ENCODE measurements around the gene LRRC43. TPM values are rescaled to one million over a fixed set of nuclear protein-coding genes. Genes with fewer than 3 reads are reported as not detected.
"Not testable (repeated sequence)": the region's sequence is repeated elsewhere in the genome, so short reads cannot be mapped to it uniquely, and the experiment has no call there.

Gene LRRC43
- total RNA-seq, 1 donor from 2014 or later = 0.58 TPM

DNA sequence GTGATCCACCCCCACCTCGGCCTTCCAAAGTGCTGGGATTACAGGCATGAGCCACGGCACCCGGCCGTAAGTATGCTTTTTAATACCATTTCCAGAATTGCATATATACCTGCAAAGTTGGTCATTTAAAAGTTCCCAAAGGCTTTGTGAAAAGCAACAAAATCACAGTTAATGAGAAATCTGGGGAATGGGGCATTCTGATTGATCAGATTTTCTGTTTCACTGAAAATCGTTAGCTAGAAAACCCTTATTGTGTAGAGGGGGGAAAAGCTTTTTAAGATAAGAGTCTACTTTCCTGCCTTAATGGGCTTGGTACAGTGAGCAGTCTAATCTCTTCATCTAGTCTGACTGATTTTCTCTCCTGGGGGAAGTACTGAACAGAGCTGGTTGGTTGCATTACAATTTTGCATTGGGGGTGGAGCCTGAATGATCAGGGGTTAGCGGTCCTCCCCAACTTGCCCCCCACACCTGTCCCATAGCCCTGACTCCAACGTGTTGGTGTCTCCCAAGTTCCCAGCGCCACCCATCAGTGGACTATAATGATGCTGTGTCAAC lies 32.7 kb upstream of the LRRC43 start:
- intact Hi-C loops (cut with DNase I) = no loop called here
- no peak for DNase-seq (ENCODE audit: low spot score)
- no peak for ATAC-seq

DNA sequence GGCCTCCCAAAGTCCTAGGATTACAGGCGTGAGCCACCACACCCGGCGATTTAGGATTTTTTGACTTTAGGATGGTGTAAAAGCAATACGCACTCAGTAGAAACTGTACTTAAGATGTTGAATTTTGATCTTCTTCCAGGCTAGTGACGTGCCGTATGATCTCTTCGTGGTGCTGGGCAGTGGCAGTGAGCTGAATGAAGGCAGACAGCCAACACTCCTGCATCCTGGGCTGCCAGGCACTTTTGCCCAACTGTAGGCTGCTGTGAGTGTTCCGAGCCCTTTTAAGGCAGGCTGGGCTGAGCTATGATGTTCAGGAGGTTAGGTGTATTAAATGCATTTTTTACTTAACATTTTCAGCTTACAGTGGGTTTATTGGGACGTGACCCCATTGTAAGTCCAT lies 30.2 kb upstream of the LRRC43 start:
- DNase-seq (ENCODE audit: low spot score) (no peak), ATAC-seq (no peak)
- intact Hi-C loops (cut with DNase I) = no loop called here

DNA sequence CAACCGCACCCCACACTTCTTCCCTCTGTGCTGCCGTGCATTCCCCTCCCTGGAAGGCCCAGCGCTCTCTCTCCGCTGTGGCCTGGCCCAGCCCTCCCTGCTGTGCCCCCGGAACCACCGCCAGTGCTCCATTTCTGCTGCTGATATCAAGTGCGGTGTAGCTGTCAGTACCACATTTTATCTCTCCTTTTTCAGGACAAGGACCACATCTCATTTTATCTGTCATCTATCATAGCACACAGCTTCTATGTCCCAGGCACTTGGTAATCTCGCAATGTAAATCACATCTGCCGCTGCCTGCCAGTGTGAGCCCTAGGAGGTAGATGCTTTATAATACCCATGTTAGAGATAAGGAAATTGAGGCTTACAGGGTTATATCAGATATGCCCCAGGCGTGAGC lies 27.2 kb upstream of the LRRC43 start:
- intact Hi-C loops (cut with DNase I) = no loop called here
- ATAC-seq = no peak
- DNase-seq (ENCODE audit: low spot score) = no peak

DNA sequence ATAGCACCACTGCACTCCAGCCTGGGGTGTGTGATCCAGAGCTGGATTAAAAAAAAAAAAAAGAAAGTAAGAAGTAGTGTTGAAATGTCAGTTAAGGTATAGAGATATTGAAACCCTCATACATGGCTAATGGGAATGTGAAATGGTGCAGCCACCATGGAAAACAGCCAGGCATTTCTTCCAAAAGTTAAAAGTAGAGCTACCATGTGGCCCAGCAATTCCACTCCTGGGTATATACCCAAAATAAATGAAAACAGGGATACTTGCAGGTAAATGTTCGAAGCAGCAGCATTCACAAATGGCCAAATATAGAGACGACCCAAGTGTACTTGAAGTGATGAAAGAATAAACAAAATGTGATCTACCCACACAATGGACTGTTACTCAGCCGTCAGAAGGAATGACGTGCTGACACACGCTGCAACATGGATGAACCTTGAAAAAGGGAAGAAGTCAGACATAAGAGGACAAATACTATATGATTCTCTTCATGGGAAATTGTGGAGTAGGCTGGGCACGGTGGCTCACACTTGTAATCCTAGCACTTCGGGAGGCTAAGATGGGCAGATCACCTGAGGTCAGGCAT lies 24.1 kb upstream of the LRRC43 start:
- intact Hi-C loops (cut with DNase I) = no loop called here
- DNase-seq (ENCODE audit: low spot score) (no peak), ATAC-seq (no peak)

DNA sequence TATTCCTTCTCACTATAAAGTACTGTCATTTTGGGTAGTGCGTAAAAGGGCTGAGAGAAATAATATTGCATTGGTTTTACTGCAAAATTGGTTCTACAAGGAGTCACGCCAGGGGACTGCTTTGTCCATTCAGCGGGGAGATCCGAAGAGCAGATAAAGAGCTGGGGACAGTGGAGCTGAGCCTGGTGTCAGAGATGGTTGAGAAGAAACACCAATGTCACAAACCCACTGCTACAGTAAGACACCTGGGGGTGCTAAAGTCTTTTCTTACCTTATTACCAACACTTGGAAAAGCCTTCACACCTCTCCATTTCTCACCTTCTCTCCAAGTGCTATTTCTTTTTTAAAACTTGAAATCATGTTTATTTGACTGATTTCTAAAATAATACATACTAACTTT lies 23.0 kb upstream of the LRRC43 start:
- intact Hi-C loops (cut with DNase I) = no loop called here
- ATAC-seq (no peak), DNase-seq (ENCODE audit: low spot score) (no peak)

DNA sequence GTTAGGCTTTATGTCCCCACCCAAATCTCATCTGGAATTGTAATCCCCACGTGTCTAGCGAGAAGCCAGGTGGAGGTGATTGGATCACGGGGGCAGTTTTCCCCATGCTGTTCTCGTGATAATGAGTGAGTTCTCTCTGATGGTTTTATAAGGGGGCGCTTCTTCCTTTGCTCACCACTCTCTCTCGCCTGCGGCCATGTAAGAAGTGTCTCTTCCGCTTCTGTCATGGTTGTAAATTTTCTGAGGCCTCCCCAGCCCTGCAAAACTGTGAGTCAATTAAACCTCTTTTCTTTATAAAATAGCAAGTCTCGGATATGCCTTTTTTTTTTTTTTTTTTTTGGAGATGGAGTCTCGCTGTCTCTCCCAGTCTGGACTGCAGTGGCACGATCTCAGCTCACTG lies 22.2 kb upstream of the LRRC43 start:
- ATAC-seq = no peak
- DNase-seq (ENCODE audit: low spot score) = no peak
- intact Hi-C loops (cut with DNase I) = no loop called here

DNA sequence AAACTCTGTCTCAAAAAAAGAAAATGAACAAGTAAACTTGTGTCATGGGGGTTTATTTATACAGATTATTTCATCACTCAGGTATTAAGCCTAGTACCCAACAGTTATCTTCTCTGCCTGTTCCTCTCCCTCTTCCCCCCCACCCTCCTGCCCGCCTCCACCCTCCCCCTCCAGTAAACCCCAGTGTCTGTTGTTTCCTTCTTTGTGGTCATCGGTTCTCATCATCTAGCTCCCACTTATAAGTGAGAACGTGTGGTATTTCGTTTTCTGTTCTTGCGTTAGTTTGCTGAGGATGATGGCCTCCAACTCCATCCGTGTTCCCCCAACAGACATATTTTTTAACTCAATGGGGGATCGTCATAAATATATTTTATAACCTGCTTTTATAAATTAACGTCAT lies 21.2 kb upstream of the LRRC43 start:
- ATAC-seq (no peak), DNase-seq (ENCODE audit: low spot score) (no peak)
- intact Hi-C loops (cut with DNase I) = no loop called here

DNA sequence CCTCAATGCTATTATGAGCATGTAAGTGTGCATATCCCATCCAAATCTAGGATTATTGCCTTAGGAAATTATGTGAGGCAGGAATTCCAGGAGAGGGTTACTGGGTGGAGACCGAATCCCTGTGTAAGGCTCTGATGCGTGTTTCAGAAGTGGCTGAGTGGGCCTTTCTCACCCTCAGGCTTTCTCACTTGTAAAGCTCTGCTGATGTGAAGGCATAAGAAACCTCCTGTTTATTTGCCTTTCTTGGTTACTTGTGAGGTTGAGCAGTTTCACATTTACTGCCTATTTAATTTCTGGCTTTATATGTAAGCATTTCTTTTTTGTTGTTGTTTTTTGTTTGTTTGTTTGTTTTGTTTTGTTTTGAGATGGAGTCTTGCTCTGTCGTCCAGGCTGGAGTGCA lies 19.9 kb upstream of the LRRC43 start:
- no peak for ATAC-seq
- intact Hi-C loops (cut with DNase I) = no loop called here
- no peak for DNase-seq (ENCODE audit: low spot score)

DNA sequence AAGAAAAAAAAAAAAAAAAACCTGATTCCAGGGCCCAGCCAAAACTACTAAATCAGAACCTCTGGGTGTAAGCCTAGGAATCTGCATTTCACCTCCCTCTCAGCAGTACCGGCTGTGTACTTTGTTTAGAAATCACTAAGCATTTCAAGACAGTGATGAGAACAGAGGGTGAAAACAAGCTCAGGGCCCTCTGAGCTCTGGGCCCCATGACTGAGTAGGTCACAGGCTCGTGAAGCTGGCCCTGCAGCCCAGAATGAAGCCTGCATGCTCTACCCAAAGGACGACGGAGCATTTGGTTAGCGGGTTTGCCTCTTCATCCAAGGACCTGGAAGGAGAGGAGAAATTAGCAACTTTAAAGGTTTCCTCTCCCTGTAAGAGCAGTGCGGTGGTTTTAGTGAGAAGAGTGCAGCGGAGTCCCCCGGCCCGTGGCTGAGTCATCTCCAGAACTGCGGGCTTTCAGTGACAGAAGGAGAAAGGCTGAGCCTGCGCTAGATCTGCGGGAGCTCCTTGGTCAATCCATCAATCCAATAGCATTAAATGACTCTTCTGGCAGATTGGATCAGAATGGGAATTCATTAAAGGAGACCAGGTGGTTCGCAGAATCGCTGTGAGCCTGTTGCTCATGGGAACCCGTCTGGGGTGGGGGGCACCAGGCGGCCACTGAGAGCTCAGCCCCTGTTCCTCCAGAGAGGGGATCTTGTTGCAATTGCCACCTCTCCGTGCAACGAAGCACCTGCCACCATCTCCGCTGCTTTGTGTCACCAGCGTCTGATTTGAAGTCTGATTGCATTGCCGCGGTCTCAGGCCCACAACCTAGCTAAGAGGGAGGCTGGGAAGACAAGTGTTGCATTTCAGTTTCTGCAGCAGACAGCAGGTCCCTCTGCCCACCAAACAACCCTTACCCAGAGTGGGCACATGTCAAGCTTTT lies 16.2 kb upstream of the LRRC43 start:
- ATAC-seq (no peak), DNase-seq (ENCODE audit: low spot score) (no peak)
- intact Hi-C loops (cut with DNase I) = no loop called here

DNA sequence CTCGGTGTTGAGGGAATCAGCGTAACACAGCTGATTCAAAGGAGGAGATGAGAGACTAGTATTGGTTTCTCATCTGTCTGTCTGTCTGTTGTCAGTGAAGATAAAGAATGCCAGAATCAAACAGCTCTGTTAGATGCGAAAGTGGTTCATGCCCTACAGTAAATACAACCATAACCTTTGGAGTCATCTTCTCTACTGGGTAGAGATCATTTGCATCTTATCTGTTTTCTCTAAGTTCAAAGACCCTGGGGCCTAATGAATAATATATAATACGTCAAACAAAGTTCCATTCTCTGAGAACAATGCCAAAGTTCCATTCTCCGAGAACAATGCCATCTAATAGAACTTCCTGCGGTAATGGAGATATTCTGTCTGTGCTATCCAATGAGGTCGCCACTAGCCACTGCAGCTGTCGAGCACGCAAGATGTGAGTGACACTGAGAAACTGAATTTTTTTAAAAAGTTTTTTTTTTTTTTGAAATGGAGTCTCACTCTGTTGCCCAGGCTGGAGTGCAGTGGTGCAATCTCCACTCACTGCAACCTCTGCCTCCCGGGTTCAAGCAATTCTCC lies 15.5 kb upstream of the LRRC43 start:
- intact Hi-C loops (cut with DNase I) = no loop called here
- DNase-seq (ENCODE audit: low spot score) (no peak), ATAC-seq (no peak)

DNA sequence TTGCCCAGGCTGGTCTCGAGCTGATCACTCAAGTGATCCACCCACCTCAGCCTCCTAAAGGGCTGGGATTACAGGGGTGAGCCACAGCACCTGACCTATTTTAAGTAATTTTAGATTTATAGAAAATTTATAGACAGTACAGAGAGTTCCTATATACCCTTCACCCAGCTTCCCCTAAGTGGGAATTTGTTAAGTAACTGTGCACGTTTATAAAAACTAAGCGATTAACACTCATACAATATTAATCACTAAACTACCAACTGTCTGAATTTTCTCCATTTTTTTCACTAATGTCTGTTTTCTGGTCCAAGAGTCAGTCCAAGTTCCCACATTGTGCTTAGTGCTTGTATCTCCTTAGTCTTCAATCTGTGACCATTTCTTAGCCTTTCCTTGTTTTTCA lies 14.4 kb upstream of the LRRC43 start:
- intact Hi-C loops (cut with DNase I) = no loop called here
- DNase-seq (ENCODE audit: low spot score) (no peak), ATAC-seq (no peak)

DNA sequence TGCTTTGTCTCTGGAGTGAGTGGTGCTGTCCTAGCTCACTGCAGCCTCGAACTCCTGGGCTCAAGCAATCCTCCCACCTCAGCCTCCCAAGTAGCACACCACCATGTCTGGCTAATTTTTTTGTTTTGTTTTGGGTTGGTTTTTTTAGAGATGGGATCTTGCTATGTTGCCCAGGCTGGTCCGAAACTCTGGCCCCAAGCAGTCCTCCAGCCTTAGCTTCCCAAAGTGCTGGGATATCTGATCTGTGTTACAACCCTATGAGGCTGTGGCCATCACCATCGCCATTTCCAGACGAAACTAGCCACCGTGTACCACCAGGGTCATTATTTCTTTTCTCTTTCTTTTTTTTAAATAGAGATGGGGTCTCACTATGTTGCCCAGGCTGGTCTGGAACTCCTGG lies 11.5 kb upstream of the LRRC43 start:
- DNase-seq (ENCODE audit: low spot score) (no peak), ATAC-seq (no peak)
- intact Hi-C loops (cut with DNase I) = no loop called here

DNA sequence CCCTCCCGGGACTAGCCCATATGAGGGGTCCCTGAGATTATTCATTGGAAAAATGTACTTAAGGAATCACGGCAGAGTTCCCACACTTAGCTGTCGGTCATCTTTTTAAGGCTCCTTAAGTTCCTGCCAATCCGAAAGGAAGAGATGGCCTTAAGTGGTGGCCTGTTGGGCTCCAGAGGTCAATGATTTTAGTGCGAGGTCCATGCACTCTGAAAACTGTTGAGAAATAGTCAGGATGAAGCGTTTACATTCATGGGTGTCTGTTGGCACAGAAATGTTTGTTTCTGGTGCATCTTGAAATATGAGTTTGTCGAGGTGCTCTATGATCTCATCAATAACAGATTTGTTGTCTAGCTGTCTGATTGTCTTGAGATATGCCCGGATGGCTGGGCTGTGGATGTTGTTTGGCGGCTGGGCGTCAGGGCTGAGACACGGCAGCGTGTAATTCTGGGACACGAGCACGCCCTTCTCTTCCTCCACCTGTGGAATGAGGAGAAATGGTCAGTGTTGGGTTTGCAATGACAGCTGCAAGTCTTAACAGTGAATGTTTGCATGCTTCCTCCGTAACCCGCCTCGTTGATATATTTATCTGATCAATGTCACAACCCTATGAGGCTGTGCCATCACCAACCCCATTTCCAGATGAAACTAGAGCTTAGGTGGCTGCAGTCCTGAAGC lies 10.5 kb upstream of the LRRC43 start:
- no peak for ATAC-seq
- intact Hi-C loops (cut with DNase I) = no loop called here
- DNase-seq (ENCODE audit: low spot score) = no peak

DNA sequence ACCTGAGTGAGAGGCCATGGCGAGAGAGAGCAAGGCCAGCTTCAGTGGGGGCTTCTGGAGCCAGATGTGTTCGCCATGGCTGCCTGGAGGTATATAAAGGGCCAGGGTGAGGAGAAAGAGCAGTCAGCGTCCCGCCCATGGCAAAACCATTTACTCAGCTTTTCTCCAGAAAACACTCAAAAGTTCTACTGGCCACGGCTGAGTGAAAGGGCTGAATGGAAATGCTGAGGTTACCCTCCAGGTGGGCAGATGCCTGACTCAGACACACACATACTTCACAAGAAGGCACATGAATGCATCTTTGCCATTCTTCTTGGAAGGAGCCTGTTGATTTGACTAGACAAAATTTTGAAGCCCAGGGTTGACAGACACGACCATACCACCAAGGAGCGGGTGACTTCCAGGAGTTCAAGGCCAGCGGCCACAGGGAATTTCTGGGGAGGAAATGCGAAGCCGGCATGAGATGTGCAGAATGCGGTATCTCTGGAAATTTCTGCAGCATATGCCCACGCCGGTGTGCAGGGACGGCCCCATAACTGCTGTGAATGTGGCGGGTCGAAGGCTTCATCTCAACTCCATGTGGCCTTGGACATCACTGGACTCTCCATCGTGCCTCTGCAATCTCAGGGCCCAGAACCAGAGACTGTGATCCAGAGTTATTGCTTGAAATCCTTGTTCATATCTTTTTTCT lies 8.6 kb upstream of the LRRC43 start, which contains the start of gene IL31:
IL31 (minus strand) TSS at position 67 of the 691 bp plus-strand sequence; CDS start at position 18, 49 bp downstream.
- intact Hi-C loops (cut with DNase I) = no loop called here
- ATAC-seq (no peak), DNase-seq (ENCODE audit: low spot score) (no peak)

DNA sequence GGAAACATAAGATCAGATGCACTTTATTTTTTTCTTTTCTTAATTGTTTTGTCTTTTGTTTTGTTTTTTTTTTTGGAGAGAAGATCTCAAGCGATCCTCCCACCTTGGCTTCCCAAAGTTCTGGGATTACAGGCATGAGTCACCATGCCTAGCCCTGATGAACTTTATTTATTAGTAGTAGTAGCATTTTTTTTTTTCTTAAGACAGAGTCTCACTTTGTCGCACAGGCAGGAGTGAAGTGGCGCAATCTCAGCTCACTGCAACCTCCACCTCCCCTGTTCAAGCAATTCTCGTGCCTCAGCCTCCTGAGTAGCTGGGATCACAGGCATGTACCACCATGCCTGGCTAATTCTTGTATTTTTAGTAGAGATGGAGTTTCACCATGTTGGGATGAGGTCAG lies 6.5 kb upstream of the LRRC43 start:
- DNase-seq (ENCODE audit: low spot score); ATAC-seq; intact Hi-C loops (cut with DNase I): not testable (repeated sequence)

DNA sequence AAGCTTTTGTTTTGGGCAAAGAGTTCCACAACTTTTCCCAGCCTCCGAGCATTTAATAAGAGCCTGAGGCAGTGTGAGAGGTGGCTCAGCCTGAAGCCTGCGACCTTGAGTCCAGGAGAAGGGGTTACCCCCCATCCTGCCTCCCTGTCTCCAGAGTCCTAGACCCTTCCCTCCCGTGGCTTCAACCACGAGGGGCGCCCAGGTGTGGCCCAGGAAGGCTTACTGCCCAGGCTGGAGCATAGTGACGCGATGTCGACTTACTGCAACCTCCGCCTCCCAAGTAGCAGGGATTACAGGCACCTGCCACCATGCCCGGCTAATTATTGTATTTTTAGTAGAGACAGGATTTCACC lies 641 bp downstream of the LRRC43 start:
- intact Hi-C loops (cut with DNase I) = no loop called here
- no peak for ATAC-seq
- no peak for DNase-seq (ENCODE audit: low spot score)

DNA sequence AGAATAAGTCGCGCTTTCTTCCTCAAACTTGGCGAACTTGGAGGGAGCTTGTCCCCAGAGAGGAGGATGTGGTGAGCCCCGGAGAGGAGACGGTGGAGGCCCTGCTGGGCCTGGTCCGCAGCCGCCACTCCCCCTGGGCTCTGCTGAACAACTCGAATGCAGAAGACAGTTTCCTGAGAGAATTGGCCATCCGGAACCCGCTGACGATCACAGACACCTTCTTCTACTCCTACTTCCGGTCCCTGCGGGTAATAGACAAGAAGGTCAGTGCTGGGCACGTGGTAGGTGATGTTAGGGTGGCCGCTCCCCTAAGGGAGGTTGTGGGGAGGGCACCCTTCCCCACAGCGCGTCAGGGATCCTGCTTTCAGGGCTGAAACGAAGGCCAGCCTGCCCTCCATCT lies 1.6 kb downstream of the LRRC43 start:
- ATAC-seq = no peak
- intact Hi-C loops (cut with DNase I) = no loop called here
- no peak for DNase-seq (ENCODE audit: low spot score)

DNA sequence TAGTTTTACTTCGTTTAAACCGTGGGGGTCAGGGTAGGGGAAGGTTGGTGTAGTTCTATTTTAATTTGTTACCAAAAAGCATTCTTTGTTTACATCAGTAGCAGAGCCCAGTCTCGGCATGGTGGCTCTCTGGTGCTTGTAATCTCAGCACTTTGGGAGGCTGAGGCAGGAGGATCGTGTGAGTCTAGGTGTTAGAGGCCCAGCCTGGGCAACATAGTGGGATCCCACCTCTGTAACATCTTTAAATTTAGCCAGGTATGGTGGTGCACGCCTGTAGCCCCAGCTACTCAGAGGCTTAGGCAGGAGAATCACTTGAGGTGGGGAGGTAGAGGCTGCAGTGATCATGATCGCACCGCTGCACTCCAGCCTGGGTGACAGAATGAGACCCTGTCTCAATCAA lies 2.2 kb downstream of the LRRC43 start:
- DNase-seq (ENCODE audit: low spot score) = no peak
- ATAC-seq = no peak
- intact Hi-C loops (cut with DNase I) = no loop called here

DNA sequence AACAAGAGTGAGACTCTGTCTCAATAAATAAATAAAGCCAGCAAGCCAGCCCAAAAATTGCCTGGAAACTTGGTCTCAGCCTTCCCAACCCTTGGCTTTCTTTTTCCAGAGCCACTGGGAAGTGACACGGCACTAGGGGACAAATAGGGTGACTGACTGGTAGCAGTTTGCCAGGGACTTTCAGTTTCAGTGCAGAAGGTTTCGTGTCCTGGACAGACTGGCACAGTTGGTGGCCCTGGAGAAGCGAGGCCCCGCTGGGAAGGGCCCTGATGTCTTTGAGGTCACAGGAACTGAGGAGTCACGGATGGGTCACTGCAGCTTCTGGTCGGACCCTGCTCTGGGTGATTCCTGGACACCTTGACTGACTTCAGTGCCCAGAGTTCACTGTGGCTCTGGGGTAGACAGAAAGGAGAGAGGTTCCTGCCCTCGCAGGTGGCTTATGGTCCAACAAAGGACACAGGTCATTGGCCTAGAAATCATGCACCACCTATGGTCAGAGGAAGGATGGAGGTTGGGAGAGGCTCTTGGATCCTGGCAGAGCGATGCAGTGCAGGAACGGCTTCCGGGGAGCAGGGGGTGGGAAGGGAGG lies 2.7 kb downstream of the LRRC43 start:
- intact Hi-C loops (cut with DNase I) = no loop called here
- ATAC-seq = no peak
- DNase-seq (ENCODE audit: low spot score) = no peak

All from sciatic nerve (tissue), 2 donors.